K562 (cell line): ENCODE results near the gene CENPP. TPM values are rescaled to one million over a fixed set of nuclear protein-coding genes. Genes with fewer than 3 reads are reported as not detected.

Source experiments
- ATAC-seq: fragments of 200-7000 bp; cut with Tn5 transposase; 3 replicates; pipeline ENCODE4 v1.9.1; 2020; ENCODE audit warnings: moderate library complexity
- BruUV-seq: library from RNA; stranded (reverse); fragments of 400-500 nt; replicated peaks from 2 replicates; lab custom pipeline; 2021; lab: Mats Ljungman, UMichigan
- CTCF ChIA-PET: fragments of 300-600 bp; formaldehyde crosslinking; extraction: SDS; loops from one replicate; lab custom pipeline; 2021; ENCODE audit warnings: low intra/inter-chr PET ratio; lab: Yijun Ruan, JAX
- POLR2A ChIA-PET: fragments of 300-600, 350-650 bp; sonication (Branson Sonifier 250); formaldehyde crosslinking; extraction: SDS; loops from one replicate; lab custom pipeline; 2021; ENCODE audit warnings: antibody characterized with exemption, inconsistent platforms; lab: Yijun Ruan, JAX
- DNase-seq, 4 experiments: peaks; one replicate each; pipeline versions ENCODE4 v3.0.0 to v3.0.0-alpha.2; 2011 to 2018; ENCODE audit warnings: low spot score in 3 of 4, mixed read lengths in 3 of 4; ENCODE audit errors: extremely low read depth in 1 of 4
- FAIRE-seq: peaks from 2 replicates; lab custom pipeline; 2011; peaks lifted over from hg19 to GRCh38; lab: Jason Lieb, UNC
- H2AFZ ChIP-seq: 2 replicates; pipeline ENCODE4 v1.6.0; 2011; ENCODE audit warnings: low read depth, low read length, control low read depth, inconsistent platforms
- H3K27ac ChIP-seq: fragments of 200-600 bp; 3 replicates; pipeline ENCODE4 v1.8.0; 2011; ENCODE audit warnings: low read depth, mild to moderate bottlenecking, control low read depth, inconsistent platforms, low read length, moderate library complexity, mixed read lengths; ENCODE audit errors: extremely low read depth
- H3K27me3 ChIP-seq, 2 experiments: fragments of 300-600 bp in 1 of 2; 2 replicates in 1 of 2; 3 replicates in 1 of 2; pipeline versions ENCODE4 v1.6.0 to v1.8.0; 2011; ENCODE audit warnings: inconsistent platforms in 2 of 2, low read length in 2 of 2, mild to moderate bottlenecking in 1 of 2, mixed read lengths in 1 of 2, moderate library complexity in 1 of 2; ENCODE audit not compliant: control insufficient read depth in 2 of 2, insufficient read depth in 2 of 2
- H3K36me3 ChIP-seq: fragments of 300-600 bp; 3 replicates; pipeline ENCODE4 v1.8.0; 2011; ENCODE audit warnings: mild to moderate bottlenecking, low read length, inconsistent platforms; ENCODE audit not compliant: control insufficient read depth, insufficient read depth
- H3K4me1 ChIP-seq, 2 experiments: fragments of 200-600 bp in 1 of 2; replicated peaks in 1 of 2; 2 replicates in 1 of 2; 3 replicates in 1 of 2; pipeline versions ENCODE4 v1.5.1 to v1.8.0; 2011; ENCODE audit warnings: inconsistent platforms in 2 of 2, low read length in 2 of 2, mild to moderate bottlenecking in 1 of 2, mixed read lengths in 1 of 2, moderate library complexity in 1 of 2; ENCODE audit not compliant: control insufficient read depth in 2 of 2, insufficient read depth in 2 of 2
- H3K4me2 ChIP-seq: 2 replicates; pipeline ENCODE4 v1.6.1; 2011; ENCODE audit warnings: low read length, control low read depth, inconsistent platforms, mixed read lengths; ENCODE audit not compliant: insufficient read depth
- H3K4me3 ChIP-seq: fragments of 200-600 bp; sonication (generic), shearing (Covaris generic); 2 replicates; pipeline ENCODE4 v1.5.1; 2016; ENCODE audit warnings: control low read depth, inconsistent platforms
- H3K79me2 ChIP-seq: fragments of 200-600 bp; 3 replicates; pipeline ENCODE4 v1.8.0; 2011; ENCODE audit warnings: low read length, inconsistent platforms; ENCODE audit not compliant: control insufficient read depth, insufficient read depth
- H3K9ac ChIP-seq, 2 experiments: 2 replicates each; pipeline versions ENCODE4 v1.6.0 to v1.6.1; 2011; ENCODE audit warnings: low read depth in 2 of 2, low read length in 2 of 2, control low read depth in 1 of 2, inconsistent platforms in 1 of 2, mild to moderate bottlenecking in 1 of 2, mixed read lengths in 1 of 2; ENCODE audit not compliant: insufficient read depth in 1 of 2
- H3K9me1 ChIP-seq: one replicate; pipeline ENCODE4 v1.6.0; 2011; ENCODE audit warnings: inconsistent platforms, mild to moderate bottlenecking, low read length, moderate library complexity; ENCODE audit not compliant: control insufficient read depth, insufficient read depth
- H3K9me3 ChIP-seq: replicated peaks from 2 replicates; pipeline ENCODE4 v1.5.1; 2011; ENCODE audit warnings: low read depth, low read length, inconsistent platforms; ENCODE audit not compliant: control insufficient read depth, insufficient read depth
- H4K20me1 ChIP-seq: replicated peaks from 2 replicates; pipeline ENCODE4 v1.6.1; 2011; ENCODE audit warnings: low read length, inconsistent platforms, mixed read lengths; ENCODE audit not compliant: control insufficient read depth, insufficient read depth
- BDP1 ChIP-seq: IDR thresholded peaks from 3 replicates; pipeline ENCODE4 v1.6.1; 2011; ENCODE audit not compliant: insufficient read length, insufficient read depth
- HCFC1 ChIP-seq: IDR thresholded peaks from 2 replicates; pipeline ENCODE4 v1.6.1; 2012; ENCODE audit warnings: low read depth, low read length, improper control_type of control experiment
- HMGN3 ChIP-seq: IDR thresholded peaks from 2 replicates; pipeline ENCODE4 v1.6.1; 2011; ENCODE audit warnings: borderline replicate concordance, low read depth, mild to moderate bottlenecking, mixed read lengths, low read length; ENCODE audit not compliant: insufficient read length; ENCODE audit errors: extremely low read depth
- ZNF324 ChIP-seq: fragments of 250-450 bp; sonication (Bioruptor Pico); IDR thresholded peaks from 2 replicates; pipeline ENCODE4 v1.4.0; 2020; ENCODE audit warnings: mild to moderate bottlenecking
- WGBS: fragments of 100-300 bp; shearing (Covaris generic); methylation state at CpG from one replicate; pipeline ENCODE4 v1.1.6; 2016; ENCODE audit warnings: low coverage, mixed read lengths; ENCODE audit not compliant: insufficient coverage; ENCODE audit errors: missing lambda C conversion rate; 5-methylcytosine and 5-hydroxymethylcytosine counted together
- in situ Hi-C: fragments of 300-500 bp; cut with MboI; formaldehyde crosslinking; loops from 4 replicates; pipeline ENCODE4 v1.15.0; 2018; ENCODE audit warnings: inconsistent platforms, mixed read lengths
- intact Hi-C: fragments of 100-400 bp; cut with micrococcal nuclease; formaldehyde crosslinking; loops from 2 replicates; pipeline ENCODE4 v1.14.2; 2022
- polyA plus RNA-seq, 8 experiments: library from polyadenylated mRNA; depleted of rRNA in 4 of 8; stranded (reverse) in 5 of 8; unstranded in 3 of 8; fragments of >200 nt; fragmentation: Nextera tagmentation in 2 of 8; fragmentation: Illumina TruSeq in 1 of 8; extraction: Ambion mirVana in 2 of 8; extraction: Trizol in 1 of 8; gene quantifications; 2 replicates each; pipeline versions ENCODE4 v1.2.1 to v1.2.3, GENCODE V29; 2011 to 2014; ENCODE audit warnings: inconsistent platforms in 1 of 8, missing spikeins in 1 of 8
- total RNA-seq, 7 experiments: library from RNA; depleted of rRNA in 6 of 7; stranded (reverse); fragments of >200 nt in 6 of 7; fragmentation: Illumina TruSeq in 2 of 7; extraction: Trizol in 2 of 7; gene quantifications; 2 replicates each; pipeline versions ENCODE4 v1.2.1 to v1.2.3, GENCODE V29; 2011 to 2021; ENCODE audit warnings: low replicate concordance in 1 of 7
- TF ChIP-seq, protein P1 (sequence below): IDR thresholded peaks from 3 replicates; pipeline ENCODE4 v1.6.1; 2011; ENCODE audit warnings: borderline replicate concordance, mild to moderate bottlenecking; ENCODE audit not compliant: insufficient read length, insufficient read depth
- TF ChIP-seq, protein P2 (sequence below): sonication (generic); formaldehyde crosslinking; IDR thresholded peaks from 2 replicates; pipeline ENCODE4 v1.8.0; 2022; ENCODE audit warnings: mild to moderate bottlenecking, missing genetic modification reagents
- TF ChIP-seq, protein P3 (sequence below): fragments of 450-650 bp; IDR thresholded peaks from 2 replicates; pipeline ENCODE4 v1.6.1; 2016; ENCODE audit warnings: borderline replicate concordance

Gene CENPP
- total and polyA plus RNA-seq, 9 of the 15 experiments (the other 6 are each of a cell fraction or from before 2014, with no cell fraction given) = 8.0 to 28.5 (median 17.9) TPM

DNA sequence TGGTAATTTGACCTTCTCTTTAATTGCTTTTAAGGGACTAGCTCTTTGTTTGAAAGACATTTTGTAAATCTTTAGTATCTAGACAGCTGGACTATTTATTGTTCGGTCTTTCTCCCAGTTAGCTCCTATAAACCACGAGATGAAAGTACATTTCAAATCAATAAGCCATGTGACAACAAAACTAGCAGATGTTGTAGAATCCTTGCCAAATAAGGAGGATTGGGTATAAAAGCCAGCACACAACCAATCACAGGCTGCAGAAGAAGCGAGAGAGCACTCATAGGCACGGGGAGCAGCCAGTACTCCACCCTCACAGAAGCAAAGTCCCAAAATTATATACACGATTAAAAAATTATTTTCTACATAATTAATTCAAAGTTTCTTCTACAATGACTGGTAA is 106.6 kb downstream of the CENPP start:
- no peak overlapping the region for H3K4me3 ChIP-seq
- FAIRE-seq (no peak), ATAC-seq (no peak), DNase-seq (no peak)
- 74% methylated on average over 5 of the region's 5 CpGs for whole genome bisulfite sequencing
- H3K27ac ChIP-seq = no peak overlapping the region
- no peaks in the 10 kb centered on the region for H4K20me1 ChIP-seq
- no peaks in the 10 kb centered on the region for H3K79me2 ChIP-seq
- TF ChIP-seq, protein P1, sequence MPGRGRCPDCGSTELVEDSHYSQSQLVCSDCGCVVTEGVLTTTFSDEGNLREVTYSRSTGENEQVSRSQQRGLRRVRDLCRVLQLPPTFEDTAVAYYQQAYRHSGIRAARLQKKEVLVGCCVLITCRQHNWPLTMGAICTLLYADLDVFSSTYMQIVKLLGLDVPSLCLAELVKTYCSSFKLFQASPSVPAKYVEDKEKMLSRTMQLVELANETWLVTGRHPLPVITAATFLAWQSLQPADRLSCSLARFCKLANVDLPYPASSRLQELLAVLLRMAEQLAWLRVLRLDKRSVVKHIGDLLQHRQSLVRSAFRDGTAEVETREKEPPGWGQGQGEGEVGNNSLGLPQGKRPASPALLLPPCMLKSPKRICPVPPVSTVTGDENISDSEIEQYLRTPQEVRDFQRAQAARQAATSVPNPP = no peak
- no peak for TF ChIP-seq HMGN3
- no peak for TF ChIP-seq ZNF324 (CRISPR knock-in tag)
- TF ChIP-seq, protein P2, sequence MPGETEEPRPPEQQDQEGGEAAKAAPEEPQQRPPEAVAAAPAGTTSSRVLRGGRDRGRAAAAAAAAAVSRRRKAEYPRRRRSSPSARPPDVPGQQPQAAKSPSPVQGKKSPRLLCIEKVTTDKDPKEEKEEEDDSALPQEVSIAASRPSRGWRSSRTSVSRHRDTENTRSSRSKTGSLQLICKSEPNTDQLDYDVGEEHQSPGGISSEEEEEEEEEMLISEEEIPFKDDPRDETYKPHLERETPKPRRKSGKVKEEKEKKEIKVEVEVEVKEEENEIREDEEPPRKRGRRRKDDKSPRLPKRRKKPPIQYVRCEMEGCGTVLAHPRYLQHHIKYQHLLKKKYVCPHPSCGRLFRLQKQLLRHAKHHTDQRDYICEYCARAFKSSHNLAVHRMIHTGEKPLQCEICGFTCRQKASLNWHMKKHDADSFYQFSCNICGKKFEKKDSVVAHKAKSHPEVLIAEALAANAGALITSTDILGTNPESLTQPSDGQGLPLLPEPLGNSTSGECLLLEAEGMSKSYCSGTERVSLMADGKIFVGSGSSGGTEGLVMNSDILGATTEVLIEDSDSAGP = no peak
- TF ChIP-seq, protein P3, sequence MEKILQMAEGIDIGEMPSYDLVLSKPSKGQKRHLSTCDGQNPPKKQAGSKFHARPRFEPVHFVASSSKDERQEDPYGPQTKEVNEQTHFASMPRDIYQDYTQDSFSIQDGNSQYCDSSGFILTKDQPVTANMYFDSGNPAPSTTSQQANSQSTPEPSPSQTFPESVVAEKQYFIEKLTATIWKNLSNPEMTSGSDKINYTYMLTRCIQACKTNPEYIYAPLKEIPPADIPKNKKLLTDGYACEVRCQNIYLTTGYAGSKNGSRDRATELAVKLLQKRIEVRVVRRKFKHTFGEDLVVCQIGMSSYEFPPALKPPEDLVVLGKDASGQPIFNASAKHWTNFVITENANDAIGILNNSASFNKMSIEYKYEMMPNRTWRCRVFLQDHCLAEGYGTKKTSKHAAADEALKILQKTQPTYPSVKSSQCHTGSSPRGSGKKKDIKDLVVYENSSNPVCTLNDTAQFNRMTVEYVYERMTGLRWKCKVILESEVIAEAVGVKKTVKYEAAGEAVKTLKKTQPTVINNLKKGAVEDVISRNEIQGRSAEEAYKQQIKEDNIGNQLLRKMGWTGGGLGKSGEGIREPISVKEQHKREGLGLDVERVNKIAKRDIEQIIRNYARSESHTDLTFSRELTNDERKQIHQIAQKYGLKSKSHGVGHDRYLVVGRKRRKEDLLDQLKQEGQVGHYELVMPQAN = no peak
- no peak for TF ChIP-seq BDP1
- TF ChIP-seq HCFC1 = no peak
- no peaks in the 10 kb centered on the region for H3K9me3 ChIP-seq
- H3K4me1 ChIP-seq = no peaks in the 10 kb centered on the region
- H2AFZ ChIP-seq = no peak overlapping the region
- POLR2A ChIA-PET = no interaction called here
- intact Hi-C loops (loop anchor here (10.0 kb wide), 1 partner anchor 78 kb away; no protein-coding TSS in a partner anchor), in situ Hi-C loops (loop anchor here (10.0 kb wide), 1 partner anchor 298 kb away; no protein-coding TSS in a partner anchor)
- CTCF ChIA-PET = no interaction called here
- no peak overlapping the region for H3K4me2 ChIP-seq
- H3K9me1 ChIP-seq = no peaks in the 10 kb centered on the region
- no peaks in the 10 kb centered on the region for H3K36me3 ChIP-seq
- no peaks in the 10 kb centered on the region for H3K27me3 ChIP-seq
- H3K9ac ChIP-seq = no peak overlapping the region
- BruUV-seq = no TSS peak
